Subcutaneous abdominal adipose tissue (tissue), 5 donors: Measurements from ENCODE around the gene HKDC1.

Experiments used
- H3K27ac ChIP-seq: one replicate; pipeline ENCODE4 v1.7.0; 2013; ENCODE audit warnings: low read depth, mild to moderate bottlenecking, inconsistent platforms, low read length, moderate library complexity
- H3K27me3 ChIP-seq, 5 donors: one replicate each; pipeline ENCODE4 v1.7.0; 2013; ENCODE audit warnings: low read length in 5 of 5, inconsistent platforms in 1 of 5; ENCODE audit not compliant: control insufficient read depth in 5 of 5, insufficient read depth in 4 of 5
- H3K36me3 ChIP-seq, 5 donors: one replicate each; pipeline ENCODE4 v1.7.0; 2013; ENCODE audit warnings: low read length in 5 of 5; ENCODE audit not compliant: control insufficient read depth in 5 of 5, insufficient read depth in 5 of 5
- H3K4me1 ChIP-seq, 5 donors: one replicate each; pipeline ENCODE4 v1.7.0; 2013; ENCODE audit warnings: low read length in 5 of 5, mild to moderate bottlenecking in 3 of 5, moderate library complexity in 1 of 5; ENCODE audit not compliant: control insufficient read depth in 5 of 5, insufficient read depth in 5 of 5
- H3K4me3 ChIP-seq, 5 donors: one replicate each; pipeline ENCODE4 v1.7.0; 2013; ENCODE audit warnings: low read length in 5 of 5, low read depth in 1 of 5
- H3K9ac ChIP-seq, 5 donors: one replicate each; pipeline ENCODE4 v1.7.0; 2013; ENCODE audit warnings: low read length in 5 of 5, mild to moderate bottlenecking in 4 of 5, moderate library complexity in 3 of 5
- H3K9me3 ChIP-seq, 5 donors: one replicate each; pipeline ENCODE4 v1.7.0; 2013; ENCODE audit warnings: low read length in 5 of 5; ENCODE audit not compliant: control insufficient read depth in 5 of 5
- donor health status: healthy.
- donor health status: healthy.
- donor health status: healthy.
- donor health status: healthy.
- donor health status: healthy.

The HKDC1 gene

GRCh38 chr10:69186524-69186923 is 33.6 kb upstream of the HKDC1 start:
- Histone ChIP-seq H3K9ac (no peak overlapping the region), H3K36me3 (peaks cover 32 to 66% (median 41%) of the 10 kb centered on the region in 5 donors), H3K27me3 (no peaks in the 10 kb centered on the region), H3K9me3 (no peaks in the 10 kb centered on the region), H3K4me3 (no peak overlapping the region), H3K27ac (no peak overlapping the region), H3K4me1 (peaks cover 0 to 11% (median 1%) of the 10 kb centered on the region in 5 donors)

- no peaks in the 10 kb centered on the region for H3K9me3 ChIP-seq
- no peak overlapping the region for H3K9ac ChIP-seq
- H3K27me3 ChIP-seq: no peaks in the 10 kb centered on the region
- no peaks in the 10 kb centered on the region for H3K4me1 ChIP-seq
- no peak overlapping the region for H3K27ac ChIP-seq
- peaks cover 44 to 77% (median 58%) of the 10 kb centered on the region in 5 donors for H3K36me3 ChIP-seq
- H3K4me3 ChIP-seq: no peak overlapping the region
Observed at GRCh38 chr10:69201045-69201444, 19.1 kb upstream of the HKDC1 start.

GRCh38 chr10:69202332-69202731 is 17.8 kb upstream of the HKDC1 start:
- Histone ChIP-seq H3K4me1 (no peaks in the 10 kb centered on the region), H3K9me3 (no peaks in the 10 kb centered on the region), H3K27ac (no peak overlapping the region), H3K9ac (no peak overlapping the region), H3K27me3 (no peaks in the 10 kb centered on the region), H3K36me3 (peaks cover 40 to 78% (median 66%) of the 10 kb centered on the region in 5 donors), H3K4me3 (no peak overlapping the region)

GRCh38 chr10:69208761-69209160 is 11.4 kb upstream of the HKDC1 start:
- Histone ChIP-seq H3K27me3 (no peaks in the 10 kb centered on the region), H3K36me3 (peaks cover 33 to 55% (median 50%) of the 10 kb centered on the region in 5 donors), H3K4me1 (peaks cover 0 to 3% (median 0%) of the 10 kb centered on the region in 5 donors)

GRCh38 chr10:69209787-69210484 is 10.2 kb upstream of the HKDC1 start:
- H3K27me3 ChIP-seq: no peaks in the 10 kb centered on the region
- H3K36me3 ChIP-seq: peaks cover 26 to 44% (median 41%) of the 10 kb centered on the region in 5 donors
- no peak overlapping the region for H3K27ac ChIP-seq
- peaks cover 0 to 5% (median 0%) of the 10 kb centered on the region in 5 donors for H3K9me3 ChIP-seq
- H3K4me1 ChIP-seq: peaks cover 0 to 4% (median 0%) of the 10 kb centered on the region in 5 donors
- H3K4me3 ChIP-seq: no peak overlapping the region
- no peak overlapping the region for H3K9ac ChIP-seq

More at GRCh38 chr10:69208761-69209160, 11.4 kb upstream of the HKDC1 start:
- H3K9me3 ChIP-seq: no peaks in the 10 kb centered on the region
- H3K27ac ChIP-seq: no peak overlapping the region
- H3K9ac ChIP-seq: no peak overlapping the region
- H3K4me3 ChIP-seq: no peak overlapping the region

- Histone ChIP-seq H3K4me3 (no peak overlapping the region), H3K27me3 (no peaks in the 10 kb centered on the region), H3K9ac (no peak overlapping the region), H3K4me1 (peaks cover 0 to 13% (median 0%) of the 10 kb centered on the region in 5 donors), H3K9me3 (peaks cover 0 to 5% (median 0%) of the 10 kb centered on the region in 5 donors), H3K27ac (no peak overlapping the region), H3K36me3 (peaks cover 23 to 34% (median 31%) of the 10 kb centered on the region in 5 donors)
Observed at GRCh38 chr10:69211104-69211503, 9.0 kb upstream of the HKDC1 start.

- peaks cover 0 to 1% (median 0%) of the 10 kb centered on the region in 5 donors for H3K27me3 ChIP-seq
- no peak overlapping the region for H3K27ac ChIP-seq
- H3K9me3 ChIP-seq: peaks cover 0 to 5% (median 0%) of the 10 kb centered on the region in 5 donors
- no peak overlapping the region for H3K4me3 ChIP-seq
- no peak overlapping the region for H3K9ac ChIP-seq
- peaks cover 21 to 30% (median 27%) of the 10 kb centered on the region in 5 donors for H3K36me3 ChIP-seq
- H3K4me1 ChIP-seq: peaks cover 0 to 14% (median 0%) of the 10 kb centered on the region in 5 donors
Observed at GRCh38 chr10:69211524-69211923, 8.6 kb upstream of the HKDC1 start.

GRCh38 chr10:69213591-69214311 is 6.4 kb upstream of the HKDC1 start:
- no peak overlapping the region for H3K27ac ChIP-seq
- no peak overlapping the region for H3K9ac ChIP-seq
- peaks cover 0 to 5% (median 0%) of the 10 kb centered on the region in 5 donors for H3K9me3 ChIP-seq
- H3K36me3 ChIP-seq: peaks cover 6 to 10% (median 7%) of the 10 kb centered on the region in 5 donors
- peaks cover 0 to 14% (median 0%) of the 10 kb centered on the region in 5 donors for H3K4me1 ChIP-seq
- peaks cover 0 to 14% (median 0%) of the 10 kb centered on the region in 5 donors for H3K27me3 ChIP-seq
- H3K4me3 ChIP-seq: no peak overlapping the region

GRCh38 chr10:69214666-69215131 is 5.4 kb upstream of the HKDC1 start:
- H3K9ac ChIP-seq: no peak overlapping the region
- H3K4me3 ChIP-seq: no peak overlapping the region
- peaks cover 0 to 5% (median 0%) of the 10 kb centered on the region in 5 donors for H3K9me3 ChIP-seq
- peaks cover 0 to 14% (median 0%) of the 10 kb centered on the region in 5 donors for H3K4me1 ChIP-seq
- peaks cover 0 to 18% (median 0%) of the 10 kb centered on the region in 5 donors for H3K27me3 ChIP-seq
- no peak overlapping the region for H3K27ac ChIP-seq
- H3K36me3 ChIP-seq: peaks cover 0 to under 1% (median 0%) of the 10 kb centered on the region in 5 donors
